GM23338 (cell line): ENCODE measurements around the gene ARHGDIA. TPM values are rescaled to one million over a fixed set of nuclear protein-coding genes. Genes with fewer than 3 reads are reported as not detected.

Experiments used
- ATAC-seq: fragments of 200-7000 bp; cut with Tn5 transposase; 3 replicates; pipeline ENCODE4 v1.9.1; 2020
- DNase-seq: peaks from one replicate; pipeline ENCODE4 v3.0.0-alpha.2; 2015; ENCODE audit warnings: low spot score
- H2AFZ ChIP-seq: fragments of 200-600 bp; sonication (generic); 2 replicates; pipeline ENCODE4 v1.8.0; 2016; ENCODE audit warnings: antibody characterized with exemption, mild to moderate bottlenecking, moderate library complexity
- H3F3A ChIP-seq: fragments of 200-600 bp; sonication (generic); replicated peaks from 2 replicates; pipeline ENCODE4 v1.8.0; 2017; ENCODE audit warnings: antibody characterized with exemption, mixed run types, low read depth
- H3K27ac ChIP-seq: fragments of 200-600 bp; sonication (generic); 2 replicates; pipeline ENCODE4 v1.6.1; 2016; ENCODE audit warnings: low read depth
- H3K27me3 ChIP-seq: fragments of 200-600 bp; sonication (generic); 2 replicates; pipeline ENCODE4 v1.8.0; 2016; ENCODE audit warnings: mild to moderate bottlenecking, mixed run types, moderate library complexity; ENCODE audit not compliant: insufficient read depth
- H3K36me3 ChIP-seq: fragments of 200-600 bp; sonication (generic); 2 replicates; pipeline ENCODE4 v1.8.0; 2016; ENCODE audit warnings: mild to moderate bottlenecking; ENCODE audit not compliant: insufficient read depth
- H3K4me1 ChIP-seq: fragments of 200-600 bp; sonication (generic); 2 replicates; pipeline ENCODE4 v1.8.0; 2016; ENCODE audit warnings: mild to moderate bottlenecking, moderate library complexity; ENCODE audit not compliant: insufficient read depth
- H3K4me2 ChIP-seq: fragments of 200-600 bp; sonication (generic); 2 replicates; pipeline ENCODE4 v1.7.1; 2017; ENCODE audit warnings: mixed run types
- H3K4me3 ChIP-seq: fragments of 200-600 bp; sonication (generic); 2 replicates; pipeline ENCODE4 v1.6.1; 2016; ENCODE audit warnings: mixed run types
- H3K79me2 ChIP-seq: fragments of 200-600 bp; sonication (generic); replicated peaks from 2 replicates; pipeline ENCODE4 v1.8.0; 2017; ENCODE audit warnings: mild to moderate bottlenecking; ENCODE audit not compliant: insufficient read depth
- H3K9me2 ChIP-seq: fragments of 200-600 bp; sonication (generic); 2 replicates; pipeline ENCODE4 v1.8.0; 2017; ENCODE audit not compliant: insufficient read depth
- H4K20me1 ChIP-seq: fragments of 200-600 bp; sonication (generic); replicated peaks from 2 replicates; pipeline ENCODE4 v1.8.0; 2017; ENCODE audit warnings: mild to moderate bottlenecking; ENCODE audit not compliant: insufficient read depth
- H3K27ac Mint-ChIP-seq: 2 replicates; pipeline ENCODE4 v1.8.0; 2020; ENCODE audit warnings: inconsistent platforms, mild to moderate bottlenecking, moderate library complexity, mixed read lengths
- H3K27me3 Mint-ChIP-seq: 3 replicates; pipeline ENCODE4 v1.8.0; 2022; ENCODE audit warnings: low read depth, mild to moderate bottlenecking, moderate library complexity, mixed read lengths, inconsistent platforms; ENCODE audit not compliant: insufficient read depth, poor library complexity
- H3K36me3 Mint-ChIP-seq: 3 replicates; pipeline ENCODE4 v1.8.0; 2021; ENCODE audit warnings: low read depth, mild to moderate bottlenecking, inconsistent platforms, moderate library complexity, mixed read lengths
- H3K4me1 Mint-ChIP-seq: 3 replicates; pipeline ENCODE4 v1.8.0; 2020; ENCODE audit warnings: mild to moderate bottlenecking, inconsistent platforms, mixed read lengths
- H3K4me3 Mint-ChIP-seq: 3 replicates; pipeline ENCODE4 v1.8.0; 2021; ENCODE audit warnings: moderate library complexity, mild to moderate bottlenecking, inconsistent platforms, mixed read lengths
- H3K9me3 Mint-ChIP-seq: 3 replicates; pipeline ENCODE4 v1.8.0; 2020; ENCODE audit warnings: moderate library complexity, mild to moderate bottlenecking, inconsistent platforms, mixed read lengths
- CREB1 ChIP-seq: fragments of 250-450 bp; sonication (Bioruptor Pico); IDR thresholded peaks from 2 replicates; pipeline ENCODE4 v1.5.0; 2020; ENCODE audit warnings: low read depth, mild to moderate bottlenecking, moderate library complexity
- ETS1 ChIP-seq: IDR thresholded peaks from 2 replicates; pipeline ENCODE4 v1.6.1; 2016; ENCODE audit warnings: antibody characterized with exemption
- EZH2 ChIP-seq: fragments of 200-600 bp; sonication (generic); IDR thresholded peaks from one replicate; pipeline ENCODE4 v1.8.0; 2017; ENCODE audit warnings: antibody characterized with exemption, mild to moderate bottlenecking, low read depth; ENCODE audit not compliant: unreplicated experiment
- EZH2phosphoT487 ChIP-seq: fragments of 200-600 bp; sonication (generic); IDR thresholded peaks from one replicate; pipeline ENCODE4 v1.8.1; 2018; ENCODE audit warnings: antibody characterized with exemption; ENCODE audit not compliant: unreplicated experiment
- JUNB ChIP-seq: IDR thresholded peaks from one replicate; pipeline ENCODE4 v1.6.1; 2016; ENCODE audit warnings: antibody characterized with exemption; ENCODE audit not compliant: unreplicated experiment
- NANOG ChIP-seq: IDR thresholded peaks from 2 replicates; pipeline ENCODE4 v1.6.1; 2016; ENCODE audit warnings: antibody characterized with exemption, borderline replicate concordance
- POLR2AphosphoS5 ChIP-seq: IDR thresholded peaks from 2 replicates; pipeline ENCODE4 v1.6.1; 2016; ENCODE audit warnings: antibody characterized with exemption, low read depth
- REST ChIP-seq: IDR thresholded peaks from one replicate; pipeline ENCODE4 v1.6.1; 2018; ENCODE audit warnings: antibody characterized with exemption; ENCODE audit not compliant: unreplicated experiment
- STAT1 ChIP-seq: IDR thresholded peaks from one replicate; pipeline ENCODE4 v1.6.1; 2016; ENCODE audit warnings: antibody characterized with exemption; ENCODE audit not compliant: unreplicated experiment
- ZNF114 ChIP-seq: fragments of 250-450 bp; sonication (Bioruptor Pico); IDR thresholded peaks from 2 replicates; pipeline ENCODE4 v1.5.0; 2020; ENCODE audit warnings: mild to moderate bottlenecking, moderate library complexity
- ZNF331 ChIP-seq: fragments of 250-450 bp; sonication (Bioruptor Pico); IDR thresholded peaks from 2 replicates; pipeline ENCODE4 v1.5.0; 2020; ENCODE audit warnings: low read depth, mild to moderate bottlenecking, moderate library complexity
- ZNF462 ChIP-seq: fragments of 250-450 bp; sonication (Bioruptor Pico); IDR thresholded peaks from 2 replicates; pipeline ENCODE4 v1.5.0; 2020; ENCODE audit warnings: mild to moderate bottlenecking, moderate library complexity
- polyA plus RNA-seq: library from polyadenylated mRNA; unstranded; fragments of >200 nt; fragmentation: Nextera tagmentation; extraction: Ambion mirVana; gene quantifications from 2 replicates; pipeline ENCODE4 v1.2.1, GENCODE V29; 2016
- total RNA-seq: library from RNA; depleted of rRNA; stranded (reverse); fragments of >200 nt; shearing (Covaris generic); gene quantifications from 2 replicates; pipeline ENCODE4 v1.2.3, GENCODE V29; 2014
- TF ChIP-seq, protein P1 (sequence below), 2 experiments: fragments of 200-600 bp in 1 of 2; sonication (generic) in 1 of 2; conservative IDR thresholded peaks; 2 replicates each; pipeline versions ENCODE4 v1.5.1 to v1.6.1; 2016 to 2017; ENCODE audit warnings: antibody characterized with exemption in 2 of 2, low read depth in 2 of 2, mild to moderate bottlenecking in 2 of 2, moderate library complexity in 1 of 2

The ARHGDIA gene
- total and polyA plus RNA-seq, 2 experiments from 2014 or later: 125 to 140 TPM

- Mint-ChIP-seq H3K9me3 (no peaks in the 10 kb centered on the region), H3K4me3 (no peak overlapping the region), H3K27ac (peak overlapping the region; percentile 49; the same call in 1 of the 2 replicates), H3K4me1 (peaks cover 2% of the 10 kb centered on the region; the same call in 1 of the 3 replicates), H3K27me3 (no peaks in the 10 kb centered on the region), H3K36me3 (peaks cover 8% of the 10 kb centered on the region)
- Histone ChIP-seq H3K4me1 (peaks cover 6% of the 10 kb centered on the region; the same call in 1 of the 2 replicates), H3K27me3 (no peaks in the 10 kb centered on the region), H3K4me3 (no peak overlapping the region), H3K9me2 (no peaks in the 10 kb centered on the region), H4K20me1 (peaks cover 6% of the 10 kb centered on the region; the same call in 1 of the 2 replicates), H3K79me2 (0 out of 2 replicates have a peak, but pooled peaks cover 2% of the 10 kb centered on the region), H3K4me2 (no peak overlapping the region), H2AFZ (no peak overlapping the region), H3K36me3 (no peaks in the 10 kb centered on the region), H3F3A (0 out of 2 replicates have a peak, but pooled peaks cover 12% of the 10 kb centered on the region), H3K27ac (no peak overlapping the region)
- no peak for DNase-seq
- TF ChIP-seq NANOG (no peak), REST (no peak), ZNF462 (CRISPR knock-in tag) (no peak), ZNF331 (CRISPR knock-in tag) (no peak), EZH2phosphoT487 (no peak), ZNF114 (no peak), POLR2AphosphoS5 (no peak), STAT1 (no peak), ETS1 (no peak), CREB1 (CRISPR knock-in tag) (no peak), JUNB (no peak), EZH2 (no peak)
- TF ChIP-seq, protein P1, sequence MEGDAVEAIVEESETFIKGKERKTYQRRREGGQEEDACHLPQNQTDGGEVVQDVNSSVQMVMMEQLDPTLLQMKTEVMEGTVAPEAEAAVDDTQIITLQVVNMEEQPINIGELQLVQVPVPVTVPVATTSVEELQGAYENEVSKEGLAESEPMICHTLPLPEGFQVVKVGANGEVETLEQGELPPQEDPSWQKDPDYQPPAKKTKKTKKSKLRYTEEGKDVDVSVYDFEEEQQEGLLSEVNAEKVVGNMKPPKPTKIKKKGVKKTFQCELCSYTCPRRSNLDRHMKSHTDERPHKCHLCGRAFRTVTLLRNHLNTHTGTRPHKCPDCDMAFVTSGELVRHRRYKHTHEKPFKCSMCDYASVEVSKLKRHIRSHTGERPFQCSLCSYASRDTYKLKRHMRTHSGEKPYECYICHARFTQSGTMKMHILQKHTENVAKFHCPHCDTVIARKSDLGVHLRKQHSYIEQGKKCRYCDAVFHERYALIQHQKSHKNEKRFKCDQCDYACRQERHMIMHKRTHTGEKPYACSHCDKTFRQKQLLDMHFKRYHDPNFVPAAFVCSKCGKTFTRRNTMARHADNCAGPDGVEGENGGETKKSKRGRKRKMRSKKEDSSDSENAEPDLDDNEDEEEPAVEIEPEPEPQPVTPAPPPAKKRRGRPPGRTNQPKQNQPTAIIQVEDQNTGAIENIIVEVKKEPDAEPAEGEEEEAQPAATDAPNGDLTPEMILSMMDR (conservative IDR thresholded peaks at IDR 0.05; ENCODE audit: low read depth in 2 of 2): no peak
- peak; percentile 9; the same call in 2 of the 3 replicates for ATAC-seq
These were observed 32.3 kb downstream of the ARHGDIA start for GRCh38 chr17:81838753-81839255.
